ENCODE results near the gene FGFRL1.

GRCh38 chr4:1014291-1015167, 3.1 kb downstream of the FGFRL1 start:
- TF ChIP-seq EZH2 (IDR thresholded peaks at IDR 0.05; ENCODE audit: borderline replicate concordance, low read length) (no peak), CTCF (IDR thresholded peaks at IDR 0.05; ENCODE audit: low read length) (no peak)

Measured in OCI-LY1 (cell line).